H1 (cell line): ENCODE data around the gene PDPK1. TPM values are rescaled to one million over a fixed set of nuclear protein-coding genes. Genes with fewer than 3 reads are reported as not detected.

Source experiments
- ATF3 ChIP-seq: IDR thresholded peaks from 2 replicates; pipeline ENCODE4 v1.6.1; 2011; ENCODE audit warnings: low read depth, mild to moderate bottlenecking, low read length; ENCODE audit not compliant: insufficient read depth
- CBX8 ChIP-seq: fragments of 300-800, 300-1000 bp; sonication (generic); IDR thresholded peaks from 2 replicates; pipeline ENCODE4 v1.7.1; 2016; ENCODE audit warnings: low read depth, low read length, borderline replicate concordance
- HDAC2 ChIP-seq, 2 experiments: fragments of 300-600 bp in 1 of 2; sonication (generic) in 1 of 2; IDR thresholded peaks; 2 replicates each; pipeline ENCODE4 v1.6.1; 2011 to 2012; ENCODE audit warnings: low read depth in 2 of 2, low read length in 2 of 2, mild to moderate bottlenecking in 2 of 2, moderate library complexity in 2 of 2, borderline replicate concordance in 1 of 2, inconsistent platforms in 1 of 2
- PHF8 ChIP-seq: fragments of 200-600 bp; sonication (generic); conservative IDR thresholded peaks from 2 replicates; pipeline ENCODE4 v1.7.1; 2012; ENCODE audit warnings: low read depth, mild to moderate bottlenecking, inconsistent platforms, low read length, moderate library complexity
- RNF2 ChIP-seq: fragments of 200-900, 300-1000 bp; sonication (generic); IDR thresholded peaks from 2 replicates; pipeline ENCODE4 v1.7.1; 2016; ENCODE audit warnings: borderline replicate concordance, low read depth, mild to moderate bottlenecking, antibody characterized with exemption, low read length; ENCODE audit not compliant: poor library complexity, severe bottlenecking; ENCODE audit errors: missing control alignments
- SP2 ChIP-seq: IDR thresholded peaks from 2 replicates; pipeline ENCODE4 v1.6.1; 2012; ENCODE audit warnings: mild to moderate bottlenecking, low read length, inconsistent platforms
- polyA plus RNA-seq, 7 experiments: library from polyadenylated mRNA; depleted of rRNA in 3 of 7; stranded (reverse) in 5 of 7; unstranded in 2 of 7; fragments of >200 nt in 5 of 7; fragments of 200-250 nt in 2 of 7; gene quantifications; 1 replicate in 5 of 7; 2 replicates in 1 of 7; 4 replicates in 1 of 7; pipeline versions ENCODE4 v1.2.1 to v1.2.3, GENCODE V29; 2011 to 2013; ENCODE audit warnings: missing spikeins in 2 of 7, mixed read lengths in 2 of 7
- total RNA-seq: library from RNA; stranded (reverse); fragmentation: NEBNext Ultra II Directional; extraction: Animal tissue kit (Norgen Biotek cat#: 25700); gene quantifications from 2 replicates; pipeline ENCODE4 v1.2.1, GENCODE V29; 2021
- TF ChIP-seq, protein P1 (sequence below): IDR thresholded peaks from 2 replicates; pipeline ENCODE4 v1.6.1; 2012; ENCODE audit warnings: low read length, inconsistent platforms

PDPK1 gene
- total and polyA plus RNA-seq, 2 of the 8 experiments (the other 6 are each of a cell fraction or from before 2014, with no cell fraction given), result 17.1 to 27.8 TPM

- TF ChIP-seq, protein P1, sequence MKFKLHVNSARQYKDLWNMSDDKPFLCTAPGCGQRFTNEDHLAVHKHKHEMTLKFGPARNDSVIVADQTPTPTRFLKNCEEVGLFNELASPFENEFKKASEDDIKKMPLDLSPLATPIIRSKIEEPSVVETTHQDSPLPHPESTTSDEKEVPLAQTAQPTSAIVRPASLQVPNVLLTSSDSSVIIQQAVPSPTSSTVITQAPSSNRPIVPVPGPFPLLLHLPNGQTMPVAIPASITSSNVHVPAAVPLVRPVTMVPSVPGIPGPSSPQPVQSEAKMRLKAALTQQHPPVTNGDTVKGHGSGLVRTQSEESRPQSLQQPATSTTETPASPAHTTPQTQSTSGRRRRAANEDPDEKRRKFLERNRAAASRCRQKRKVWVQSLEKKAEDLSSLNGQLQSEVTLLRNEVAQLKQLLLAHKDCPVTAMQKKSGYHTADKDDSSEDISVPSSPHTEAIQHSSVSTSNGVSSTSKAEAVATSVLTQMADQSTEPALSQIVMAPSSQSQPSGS, result no peak
- TF ChIP-seq RNF2, result no peak
- TF ChIP-seq SP2, result peak; percentile 24; the same call in 1 of the 2 replicates
- no peak for TF ChIP-seq ATF3
- TF ChIP-seq CBX8, result no peak
- peak; percentile 69 for TF ChIP-seq PHF8
- no peak; a peak in 1 of 4 replicates for TF ChIP-seq HDAC2 (IDR thresholded peaks at IDR 0.05; ENCODE audit: borderline replicate concordance in 1 of 2, low read depth in 2 of 2, low read length in 2 of 2)
- TF ChIP-seq, all 59 proteins: peak for 17
These were observed at the start of gene PDPK1 (continued) for GRCh38 chr16:2537451-2538379.
